Naive thymus-derived CD8-positive, alpha-beta T cell (primary cell): Measurements from ENCODE around the gene CD22. TPM values are rescaled to one million over a fixed set of nuclear protein-coding genes. Genes with fewer than 3 reads are reported as not detected.

Experiments
- ATAC-seq, 2 donors: fragments of 150-1000 bp; cut with Tn5 transposase in 1 of 2; sonication (Bioruptor Pico), chemical (Tn5 transposase) in 1 of 2; 1 replicate in 1 of 2; 2 replicates in 1 of 2; pipeline ENCODE4 v1.10.0; 2021; ENCODE audit warnings: mild to moderate bottlenecking in 2 of 2, moderate library complexity in 2 of 2
- POLR2A ChIA-PET: fragments of 350-600 bp; sonication (Branson Sonifier 250); formaldehyde crosslinking; loops from one replicate; lab custom pipeline; 2021; ENCODE audit warnings: antibody characterized with exemption; lab: Charles Lee
- DNase-seq, 10 donors: peaks; one replicate each; pipeline versions ENCODE4 v3.0.0 to v3.0.0-alpha.2; 2020 to 2022
- H3K27ac Mint-ChIP-seq, 10 donors: one replicate each; pipeline ENCODE4 v1.8.0; 2020 to 2022; ENCODE audit warnings: mild to moderate bottlenecking in 10 of 10, mixed read lengths in 10 of 10, moderate library complexity in 4 of 10, inconsistent platforms in 1 of 10
- H3K27me3 Mint-ChIP-seq, 5 donors: one replicate each; pipeline ENCODE4 v1.8.0; 2021 to 2022; ENCODE audit warnings: mixed read lengths in 5 of 5
- H3K36me3 Mint-ChIP-seq, 3 donors: one replicate each; pipeline ENCODE4 v1.8.0; 2020 to 2022; ENCODE audit warnings: mixed read lengths in 3 of 3, mild to moderate bottlenecking in 2 of 3, inconsistent platforms in 1 of 3
- H3K4me1 Mint-ChIP-seq, 4 donors: one replicate each; pipeline ENCODE4 v1.8.0; 2021 to 2022; ENCODE audit warnings: mixed read lengths in 4 of 4
- H3K4me3 Mint-ChIP-seq, 10 donors: one replicate each; pipeline ENCODE4 v1.8.0; 2020 to 2022; ENCODE audit warnings: mild to moderate bottlenecking in 10 of 10, mixed read lengths in 10 of 10, moderate library complexity in 6 of 10, inconsistent platforms in 1 of 10
- H3K9me3 Mint-ChIP-seq, 9 donors: one replicate each; pipeline ENCODE4 v1.8.0; 2020 to 2022; ENCODE audit warnings: mixed read lengths in 9 of 9, mild to moderate bottlenecking in 3 of 9, inconsistent platforms in 1 of 9, moderate library complexity in 1 of 9
- polyA plus RNA-seq, 3 donors: library from polyadenylated mRNA; unstranded; fragments of 300-500 nt; fragmentation: Illumina TruSeq; gene quantifications; one replicate each; pipeline ENCODE4 v1.2.3, GENCODE V29; 2021
- total RNA-seq, 8 experiments: library from RNA in 2 of 8; stranded (reverse) in 2 of 8; gene quantifications; one replicate each; pipeline ENCODE4 v1.2.3 and lab custom pipeline; 2021 to 2026

The CD22 gene
- total and polyA plus RNA-seq, 5 experiments from 2014 or later, result 0.46 to 21.1 (median 10.4) TPM; not detected in 1

DNA sequence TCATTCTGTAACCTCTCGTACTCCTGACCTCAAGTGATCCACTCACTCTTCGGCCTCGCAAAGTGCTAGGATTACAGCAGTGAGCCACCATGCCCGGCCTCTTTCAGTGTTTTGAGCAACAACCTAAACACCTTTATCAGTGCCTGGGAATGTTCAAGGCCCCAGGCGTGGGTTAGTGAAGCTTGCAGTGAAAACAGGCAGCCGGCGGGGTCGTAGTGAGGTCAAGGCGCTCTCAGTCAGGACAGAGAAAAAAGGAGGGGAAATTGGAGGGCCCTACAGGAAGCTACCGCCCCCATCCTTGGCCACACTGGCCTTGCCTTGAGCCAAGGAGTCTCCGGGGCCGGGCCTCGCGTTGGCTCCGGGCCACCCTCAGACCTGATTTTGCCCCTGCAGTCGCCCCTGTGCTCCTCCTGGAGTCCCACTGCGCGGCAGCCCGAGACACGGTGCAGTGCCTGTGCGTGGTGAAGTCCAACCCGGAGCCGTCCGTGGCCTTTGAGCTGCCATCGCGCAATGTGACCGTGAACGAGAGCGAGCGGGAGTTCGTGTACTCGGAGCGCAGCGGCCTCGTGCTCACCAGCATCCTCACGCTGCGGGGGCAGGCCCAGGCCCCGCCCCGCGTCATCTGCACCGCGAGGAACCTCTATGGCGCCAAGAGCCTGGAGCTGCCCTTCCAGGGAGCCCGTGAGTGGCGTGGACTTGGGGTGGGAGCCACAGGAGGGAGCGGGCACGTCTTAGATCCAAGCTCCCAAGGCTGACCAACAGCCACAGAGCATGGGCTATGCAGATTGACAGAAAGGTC lies 19.3 kb upstream of the CD22 start:
- no peaks in the 10 kb centered on the region for H3K36me3 Mint-ChIP-seq
- DNase-seq (no peak), ATAC-seq (no peak)
- H3K27ac Mint-ChIP-seq, result peak overlapping the region in 1 of 10 donors; percentile 56
- H3K27me3 Mint-ChIP-seq, result peaks cover 0 to 5% (median 0%) of the 10 kb centered on the region in 5 donors
- POLR2A ChIA-PET, result no interaction called here
- no peaks in the 10 kb centered on the region for H3K9me3 Mint-ChIP-seq
- H3K4me1 Mint-ChIP-seq, result peaks cover 0 to 21% (median 2%) of the 10 kb centered on the region in 4 donors
- H3K4me3 Mint-ChIP-seq, result no peak overlapping the region

DNA sequence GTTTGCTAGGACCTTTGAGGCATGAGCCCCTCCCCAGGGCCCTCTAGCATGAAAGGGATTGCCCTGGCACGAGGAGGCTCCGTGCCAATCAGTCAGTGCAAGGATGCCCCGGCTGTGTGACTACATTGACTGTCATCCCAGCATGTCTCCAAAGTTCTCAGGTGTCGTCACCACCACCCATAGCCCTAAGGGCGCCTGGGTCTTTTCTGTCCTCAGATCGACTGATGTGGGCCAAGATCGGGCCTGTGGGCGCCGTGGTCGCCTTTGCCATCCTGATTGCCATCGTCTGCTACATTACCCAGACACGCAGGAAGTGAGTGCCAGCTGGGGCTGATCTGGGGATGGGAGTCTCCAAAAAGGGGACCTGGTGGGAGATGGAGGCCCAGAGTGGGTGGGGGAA lies 18.7 kb upstream of the CD22 start:
- no peaks in the 10 kb centered on the region for H3K9me3 Mint-ChIP-seq
- DNase-seq (peak in 1 of 10 donors; percentile 18), ATAC-seq (peak in 1 of 2 donors; percentile 61)
- H3K4me1 Mint-ChIP-seq, result peaks cover 0 to 21% (median 2%) of the 10 kb centered on the region in 4 donors
- H3K4me3 Mint-ChIP-seq, result no peak overlapping the region
- H3K27ac Mint-ChIP-seq, result peak overlapping the region in 1 of 10 donors; percentile 60
- POLR2A ChIA-PET, result no interaction called here
- H3K36me3 Mint-ChIP-seq, result no peaks in the 10 kb centered on the region
- peaks cover 0 to 5% (median 0%) of the 10 kb centered on the region in 5 donors for H3K27me3 Mint-ChIP-seq

DNA sequence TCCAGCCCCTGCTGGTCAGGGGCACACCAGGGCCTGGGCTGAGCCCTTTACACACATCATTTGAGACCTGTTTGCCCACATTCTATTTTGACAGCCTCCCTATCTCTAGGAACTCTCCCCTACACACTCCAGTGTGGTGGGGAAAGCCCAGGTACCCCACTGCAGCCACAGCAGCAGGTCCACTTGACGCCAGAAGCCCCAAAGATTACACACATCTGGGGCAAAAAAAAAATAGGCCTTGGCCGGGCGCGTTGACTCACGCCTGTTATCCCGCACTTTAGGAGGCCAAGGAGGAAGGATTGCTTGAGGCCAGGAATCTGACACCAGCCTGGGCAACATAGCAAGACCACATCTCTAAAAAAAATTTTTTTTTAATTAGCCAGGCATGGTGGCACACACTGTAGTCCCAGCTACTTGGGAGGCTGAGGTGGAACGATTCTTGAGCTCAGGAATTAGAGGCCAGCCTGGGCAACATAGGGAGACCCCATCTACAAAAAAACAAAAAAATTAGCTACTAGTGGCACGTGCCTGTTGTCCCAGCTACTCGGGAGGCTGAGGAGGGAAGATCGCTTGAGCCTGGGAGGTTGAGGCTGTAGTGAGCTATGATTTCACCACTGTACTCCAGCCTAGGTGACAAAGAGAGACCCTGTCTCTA lies 18.0 kb upstream of the CD22 start:
- H3K27me3 Mint-ChIP-seq, result peaks cover 0 to 5% (median 0%) of the 10 kb centered on the region in 5 donors
- H3K36me3 Mint-ChIP-seq, result no peaks in the 10 kb centered on the region
- peak overlapping the region in 1 of 10 donors; percentile 27 for H3K27ac Mint-ChIP-seq
- peaks cover 0 to 23% (median 2%) of the 10 kb centered on the region in 4 donors for H3K4me1 Mint-ChIP-seq
- H3K4me3 Mint-ChIP-seq, result no peak overlapping the region
- ATAC-seq (peak in 1 of 2 donors; percentile 3), DNase-seq (no peak)
- no peaks in the 10 kb centered on the region for H3K9me3 Mint-ChIP-seq
- POLR2A ChIA-PET, result no interaction called here

DNA sequence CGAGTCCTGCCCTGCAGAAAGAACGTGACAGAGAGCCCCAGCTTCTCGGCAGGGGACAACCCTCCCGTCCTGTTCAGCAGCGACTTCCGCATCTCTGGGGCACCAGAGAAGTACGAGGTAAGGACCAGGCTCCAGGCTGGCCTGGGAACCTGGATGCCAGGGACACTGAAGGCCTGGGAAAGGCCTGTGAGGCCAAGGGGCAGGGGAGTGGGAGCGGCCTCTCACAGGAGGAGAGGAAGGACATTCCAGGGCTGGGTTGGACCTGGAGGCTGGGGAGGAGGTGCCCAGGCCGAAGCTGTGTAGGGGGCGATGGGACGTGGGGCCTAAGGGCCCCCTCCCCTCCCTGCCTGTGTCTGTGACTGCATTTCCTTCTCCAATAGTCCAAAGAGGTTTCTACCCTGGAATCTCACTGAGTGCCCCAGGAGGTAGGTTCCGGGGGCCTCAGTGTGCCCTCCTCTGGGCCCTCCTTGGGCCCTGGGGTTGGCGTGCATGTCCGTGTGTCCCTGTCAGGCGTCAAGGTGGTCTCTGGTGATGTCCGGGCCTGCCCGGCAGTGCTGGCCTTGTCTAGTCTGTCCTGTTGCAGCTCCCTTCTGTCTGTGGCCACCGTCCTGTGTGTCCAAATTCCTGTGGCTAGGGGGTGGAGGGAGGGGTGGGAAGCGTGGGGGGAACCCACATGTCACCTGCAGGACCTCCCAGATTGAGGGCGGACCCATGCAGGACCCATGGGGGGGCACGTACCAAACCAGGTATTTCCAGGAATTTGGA lies 16.9 kb upstream of the CD22 start:
- Mint-ChIP-seq H3K27ac (peak overlapping the region in 1 of 10 donors; percentile 62), H3K4me3 (no peak overlapping the region), H3K4me1 (peaks cover 0 to 22% (median 2%) of the 10 kb centered on the region in 4 donors), H3K36me3 (no peaks in the 10 kb centered on the region), H3K9me3 (no peaks in the 10 kb centered on the region), H3K27me3 (peaks cover 0 to 5% (median 0%) of the 10 kb centered on the region in 5 donors)
- ATAC-seq (no peak), DNase-seq (no peak)
- POLR2A ChIA-PET, result no interaction called here

DNA sequence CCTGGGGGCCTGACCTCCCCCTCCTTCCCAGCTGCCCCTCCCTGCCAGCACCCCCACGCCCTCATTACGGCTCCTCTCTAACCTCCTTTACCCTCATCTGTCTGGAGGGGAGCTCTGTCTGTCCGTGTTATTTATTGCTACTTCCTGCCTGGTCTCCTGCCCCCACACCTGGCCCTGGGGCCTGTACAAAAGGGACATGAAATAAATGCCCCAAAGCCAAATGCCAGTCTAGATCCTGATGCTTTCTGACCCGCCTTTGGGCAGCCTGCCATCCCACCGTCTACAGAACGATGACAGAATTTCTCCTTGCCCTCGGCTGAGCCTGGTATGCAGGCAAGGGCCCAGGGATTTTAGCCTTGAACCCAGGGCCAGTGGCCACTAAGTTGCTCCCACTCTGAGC lies 15.4 kb upstream of the CD22 start:
- H3K36me3 Mint-ChIP-seq, result no peaks in the 10 kb centered on the region
- no peaks in the 10 kb centered on the region for H3K9me3 Mint-ChIP-seq
- DNase-seq (no peak), ATAC-seq (no peak)
- peak overlapping the region in 1 of 10 donors; percentile 6 for H3K27ac Mint-ChIP-seq
- H3K4me1 Mint-ChIP-seq, result peaks cover 1 to 26% (median 5%) of the 10 kb centered on the region in 4 donors
- H3K4me3 Mint-ChIP-seq, result no peak overlapping the region
- POLR2A ChIA-PET, result interaction anchor here (0.5 kb wide), 1 partner anchor 12 kb away, joined by 3 read pairs; no protein-coding TSS in a partner anchor
- peaks cover 0 to 2% (median 0%) of the 10 kb centered on the region in 5 donors for H3K27me3 Mint-ChIP-seq

DNA sequence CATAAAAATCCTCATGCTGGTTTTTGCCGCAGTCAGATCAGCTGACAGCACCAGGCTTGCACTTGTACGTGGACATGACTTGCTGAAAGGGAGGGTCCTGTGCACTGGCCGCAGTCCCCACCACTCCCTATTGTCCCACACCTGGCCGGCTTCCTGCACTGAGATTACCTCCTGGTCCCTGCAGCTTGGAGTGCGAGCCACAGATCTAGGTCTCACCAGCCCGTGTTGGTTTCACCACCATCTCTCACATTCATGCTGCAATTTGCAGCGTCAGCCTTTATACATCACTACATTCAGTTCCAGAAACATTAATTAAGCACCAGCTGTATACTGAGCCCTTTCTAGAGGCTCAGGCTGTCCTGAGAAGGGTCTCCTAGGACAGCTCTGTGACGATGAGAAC lies 15.0 kb upstream of the CD22 start:
- Mint-ChIP-seq H3K4me3 (no peak overlapping the region), H3K4me1 (peaks cover 4 to 30% (median 9%) of the 10 kb centered on the region in 4 donors), H3K27ac (peak overlapping the region in 1 of 10 donors; percentile 79), H3K36me3 (no peaks in the 10 kb centered on the region), H3K9me3 (no peaks in the 10 kb centered on the region), H3K27me3 (peaks cover 0 to 2% (median 0%) of the 10 kb centered on the region in 5 donors)
- POLR2A ChIA-PET, result interaction anchor here (0.5 kb wide), 1 partner anchor 12 kb away, joined by 3 read pairs; no protein-coding TSS in a partner anchor
- ATAC-seq (no peak), DNase-seq (no peak)

DNA sequence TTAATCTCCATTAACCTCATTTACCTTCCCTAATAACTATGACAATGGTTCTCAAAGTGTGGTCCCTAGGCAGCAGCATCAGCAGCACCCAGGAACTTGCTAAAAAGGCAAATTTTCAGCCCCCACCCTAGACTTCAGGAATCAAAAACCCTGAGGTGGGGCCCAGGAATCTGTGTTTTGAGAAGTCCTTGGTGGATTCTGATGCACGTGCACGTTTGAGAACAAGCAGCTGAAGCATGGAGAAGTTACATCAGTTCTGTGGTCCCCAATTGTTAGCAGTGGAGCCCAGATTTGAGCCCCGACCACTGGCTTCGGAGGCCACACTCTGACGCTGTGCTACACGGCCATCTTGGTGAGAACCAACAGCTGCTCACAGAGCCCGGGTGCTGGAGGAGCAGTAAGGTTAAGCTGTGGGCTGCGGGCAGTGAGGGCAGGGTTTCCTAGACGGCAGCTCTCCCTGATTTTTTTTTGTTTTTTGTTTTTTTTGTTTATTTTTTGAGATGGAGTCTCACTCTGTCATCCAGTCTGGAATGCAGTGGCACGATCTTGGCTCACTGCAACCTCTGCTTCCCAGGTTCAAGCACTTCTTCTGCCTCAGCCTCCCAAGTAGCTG lies 14.0 kb upstream of the CD22 start:
- Mint-ChIP-seq H3K36me3 (no peaks in the 10 kb centered on the region), H3K27me3 (peaks cover 0 to 2% (median 0%) of the 10 kb centered on the region in 5 donors), H3K9me3 (no peaks in the 10 kb centered on the region), H3K27ac (peak overlapping the region in 1 of 10 donors; percentile 79), H3K4me3 (no peak overlapping the region), H3K4me1 (peaks cover 4 to 34% (median 11%) of the 10 kb centered on the region in 4 donors)
- POLR2A ChIA-PET, result no interaction called here
- ATAC-seq (no peak), DNase-seq (no peak)

DNA sequence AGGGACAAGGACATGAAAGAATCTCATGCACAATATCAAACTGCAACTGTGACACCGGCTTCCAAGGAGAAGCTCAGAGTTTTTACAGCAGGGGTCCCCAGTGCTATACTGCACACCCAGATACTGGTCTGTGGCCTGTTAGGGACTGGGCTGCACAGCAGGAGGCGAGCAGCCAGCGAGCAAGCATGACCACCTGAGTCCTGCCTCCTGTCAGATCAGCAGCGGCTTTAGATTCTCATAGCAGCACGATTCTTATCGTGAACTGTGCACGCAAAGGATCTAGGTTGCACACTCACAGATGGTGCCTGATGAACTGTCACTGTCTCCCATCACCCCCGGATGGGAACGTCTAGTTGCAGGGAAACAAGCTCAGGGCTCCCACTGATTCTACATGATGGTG lies 13.1 kb upstream of the CD22 start:
- DNase-seq (no peak), ATAC-seq (no peak)
- Mint-ChIP-seq H3K4me3 (no peak overlapping the region), H3K27me3 (peaks cover 0 to 2% (median 0%) of the 10 kb centered on the region in 5 donors), H3K27ac (no peak overlapping the region), H3K4me1 (peaks cover 4 to 43% (median 9%) of the 10 kb centered on the region in 4 donors), H3K9me3 (no peaks in the 10 kb centered on the region), H3K36me3 (no peaks in the 10 kb centered on the region)
- POLR2A ChIA-PET, result no interaction called here

DNA sequence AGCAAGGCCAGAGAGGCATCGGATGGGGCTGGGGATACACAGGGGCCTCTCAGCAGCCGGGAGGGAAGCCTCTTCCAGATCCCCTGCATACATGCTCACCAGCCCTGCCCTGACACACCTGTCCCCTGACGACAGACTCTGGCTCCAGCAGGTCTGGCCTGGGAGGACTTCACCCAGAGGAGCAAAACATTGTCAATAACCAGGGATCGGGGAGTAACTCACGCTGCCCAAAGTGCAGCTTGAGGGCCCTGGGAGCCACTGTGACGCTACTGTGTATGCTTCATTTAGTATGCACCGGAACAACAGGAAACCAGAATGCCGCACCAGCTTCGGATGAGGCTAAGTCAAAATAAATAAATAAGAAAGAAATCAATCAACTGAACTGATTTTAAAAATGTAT lies 12.4 kb upstream of the CD22 start:
- Mint-ChIP-seq H3K36me3 (no peaks in the 10 kb centered on the region), H3K27me3 (peaks cover 0 to 3% (median 0%) of the 10 kb centered on the region in 5 donors), H3K27ac (peak overlapping the region in 1 of 10 donors; percentile 56), H3K4me3 (no peak overlapping the region), H3K9me3 (peaks cover 0 to 2% (median 0%) of the 10 kb centered on the region in 9 donors), H3K4me1 (peaks cover 4 to 50% (median 9%) of the 10 kb centered on the region in 4 donors)
- no peak for DNase-seq
- ATAC-seq, result no peak
- POLR2A ChIA-PET, result no interaction called here

DNA sequence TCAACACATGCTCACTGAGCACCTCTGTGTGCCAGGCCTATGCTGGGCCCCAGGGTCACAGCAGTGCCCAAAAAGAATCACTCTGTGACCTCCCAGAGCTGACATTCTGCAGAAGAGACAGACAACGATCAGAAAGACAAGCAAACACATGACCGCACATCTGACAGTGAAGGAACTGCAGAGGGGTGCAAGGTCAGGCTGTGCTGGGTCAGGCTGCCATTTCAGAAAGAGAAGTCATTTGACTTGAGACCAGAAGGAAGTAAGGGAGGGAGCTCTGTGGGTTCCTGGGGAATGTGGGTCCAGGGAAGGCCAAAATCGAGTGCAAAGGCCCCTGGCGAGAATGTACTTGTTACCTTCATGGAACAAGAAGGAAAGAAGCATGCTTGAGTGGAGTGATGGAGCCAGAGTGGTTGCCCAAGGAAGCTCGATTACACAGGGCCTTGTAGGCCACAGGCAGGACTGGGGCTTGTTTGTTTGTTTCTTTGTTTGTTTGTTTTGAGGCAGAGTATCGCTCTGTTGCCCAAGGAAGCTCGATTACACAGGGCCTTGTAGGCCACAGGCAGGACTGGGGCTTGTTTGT lies 11.4 kb upstream of the CD22 start:
- ATAC-seq, result no peak
- DNase-seq, result no peak
- Mint-ChIP-seq H3K27ac (peak overlapping the region in 2 of 10 donors; percentile 54 to 74), H3K36me3 (peaks cover 0 to 4% (median 0%) of the 10 kb centered on the region in 3 donors), H3K27me3 (peaks cover 0 to 5% (median 0%) of the 10 kb centered on the region in 5 donors), H3K9me3 (peaks cover 0 to 12% (median 1%) of the 10 kb centered on the region in 9 donors), H3K4me1 (peaks cover 4 to 57% (median 9%) of the 10 kb centered on the region in 4 donors), H3K4me3 (no peak overlapping the region)
- POLR2A ChIA-PET, result no interaction called here

DNA sequence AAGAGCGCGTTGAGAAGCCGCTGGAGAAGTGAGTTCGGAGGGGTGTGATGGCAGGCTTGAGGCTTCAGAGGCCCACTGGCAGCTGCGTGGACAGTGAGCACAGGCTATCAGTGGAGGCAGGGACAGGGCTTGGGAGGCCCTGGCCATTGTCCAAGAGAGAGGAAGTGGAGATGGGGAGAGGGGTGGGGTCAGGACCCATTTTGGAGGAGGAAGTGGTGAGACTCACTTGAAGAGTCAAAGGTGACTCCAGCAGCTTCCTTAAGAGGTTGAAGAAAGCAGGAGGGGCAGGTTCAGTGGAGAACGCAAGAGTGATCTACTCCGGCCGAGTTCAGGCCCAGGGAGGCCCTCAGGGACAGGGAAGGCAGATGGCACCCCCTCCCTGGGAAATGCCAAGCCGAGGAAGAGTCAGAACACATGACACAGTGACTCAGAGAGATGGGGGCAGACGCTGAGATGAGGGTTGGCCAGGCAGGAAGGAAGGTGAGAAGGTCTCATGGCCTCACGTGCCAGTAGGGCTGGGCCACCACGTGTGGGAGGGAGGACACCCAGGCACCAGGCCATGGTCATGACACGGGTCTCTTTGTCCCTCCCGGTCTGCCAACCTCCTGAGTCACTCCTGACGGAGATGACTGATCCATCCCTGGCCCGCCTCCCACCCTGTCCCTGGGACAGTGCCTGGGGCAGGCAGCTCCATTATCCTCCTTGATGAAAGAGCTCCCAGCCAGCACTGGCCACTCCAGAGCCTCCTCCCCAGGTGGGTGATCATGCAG lies 10.1 kb upstream of the CD22 start:
- peak overlapping the region in 6 of 10 donors; percentile 15 to 78 (median 52) for H3K27ac Mint-ChIP-seq
- peaks cover 0 to 4% (median 0%) of the 10 kb centered on the region in 5 donors for H3K27me3 Mint-ChIP-seq
- POLR2A ChIA-PET, result interaction anchor here (1.5 kb wide), 1 partner anchor 30 kb away, joined by 3 read pairs; no protein-coding TSS in a partner anchor
- H3K9me3 Mint-ChIP-seq, result peaks cover 0 to 14% (median 1%) of the 10 kb centered on the region in 9 donors
- H3K4me3 Mint-ChIP-seq, result peak overlapping the region in 2 of 10 donors; percentile 19 to 43
- peaks cover 4 to 66% (median 9%) of the 10 kb centered on the region in 4 donors for H3K4me1 Mint-ChIP-seq
- DNase-seq (no peak), ATAC-seq (peak in 1 of 2 donors; percentile 28)
- peaks cover 0 to 4% (median 0%) of the 10 kb centered on the region in 3 donors for H3K36me3 Mint-ChIP-seq
